HG03439 (cell line): ENCODE results near the gene WDR91.

Experiments used
- ATAC-seq: cut with Tn5 transposase; IDR thresholded peaks from one replicate; pipeline ENCODE4 v1.9.1; 2021; ENCODE audit warnings: mild to moderate bottlenecking, moderate library complexity; ENCODE audit not compliant: unreplicated experiment

The WDR91 gene

GRCh38 chr7:135164357-135165061, 46.8 kb downstream of the WDR91 start:
- no peak for ATAC-seq

GRCh38 chr7:135162382-135163001, 48.8 kb downstream of the WDR91 start:
- ATAC-seq, result no peak

GRCh38 chr7:135161669-135162068, 49.7 kb downstream of the WDR91 start:
- ATAC-seq, result no peak

GRCh38 chr7:135160858-135161653, 50.3 kb downstream of the WDR91 start:
- no peak for ATAC-seq

GRCh38 chr7:135160098-135160857, 51.0 kb downstream of the WDR91 start:
- no peak for ATAC-seq

- ATAC-seq, result no peak
These were observed 51.8 kb downstream of the WDR91 start for GRCh38 chr7:135159359-135160085.

GRCh38 chr7:135158874-135159273, 52.5 kb downstream of the WDR91 start:
- ATAC-seq, result no peak

GRCh38 chr7:135158141-135158655, 53.1 kb downstream of the WDR91 start:
- ATAC-seq, result no peak

- no peak for ATAC-seq
These were observed 55.0 kb downstream of the WDR91 start for GRCh38 chr7:135156290-135156689.

GRCh38 chr7:135154734-135155133, 56.6 kb downstream of the WDR91 start:
- no peak for ATAC-seq

- ATAC-seq, result no peak
These were observed 58.9 kb downstream of the WDR91 start for GRCh38 chr7:135152442-135152841.

- no peak for ATAC-seq
These were observed 59.8 kb downstream of the WDR91 start for GRCh38 chr7:135151533-135151932.

- ATAC-seq, result no peak
These were observed 60.2 kb downstream of the WDR91 start for GRCh38 chr7:135151132-135151531.

GRCh38 chr7:135150072-135150782, 61.1 kb downstream of the WDR91 start:
- no peak for ATAC-seq

GRCh38 chr7:135147899-135148721, 63.2 kb downstream of the WDR91 start, which contains the start of gene TMEM140:
TMEM140 (plus strand) TSS chr7:135148072; CDS start chr7:135164442, 16,370 bp downstream.
- ATAC-seq, result peak; percentile 81

- ATAC-seq, result peak; percentile 24
These were observed 63.9 kb downstream of the WDR91 start for GRCh38 chr7:135147341-135147898.

- no peak for ATAC-seq
These were observed 67.2 kb downstream of the WDR91 start for GRCh38 chr7:135143885-135144668.
